Right lobe of liver (tissue), 6 donors: ENCODE results near the gene SWAP70. TPM values are rescaled to one million over a fixed set of nuclear protein-coding genes. Genes with fewer than 3 reads are reported as not detected.
"Not testable (repeated sequence)": the region's sequence is repeated elsewhere in the genome, so short reads cannot be mapped to it uniquely, and the experiment has no call there.

ENCODE experiments used
- ATAC-seq, 4 donors: fragments of 200-7000 bp; cut with Tn5 transposase; one replicate each; pipeline ENCODE4 v1.9.1; 2020; ENCODE audit warnings: mild to moderate bottlenecking in 4 of 4, moderate library complexity in 4 of 4
- DNase-seq, 3 donors: peaks; one replicate each; pipeline ENCODE4 v3.0.0-alpha.2; 2020
- H3K27ac ChIP-seq, 3 donors: fragments of 200-600 bp; one replicate each; pipeline ENCODE4 v1.8.0; 2022
- H3K27me3 ChIP-seq, 2 donors: fragments of 200-600 bp; one replicate each; pipeline ENCODE4 v1.8.0; 2022
- H3K36me3 ChIP-seq, 4 donors: fragments of 200-600 bp; sonication (generic) in 1 of 4; one replicate each; pipeline versions ENCODE4 v1.5.1 to v1.8.0; 2017 to 2022; ENCODE audit warnings: control low read depth in 1 of 4
- H3K4me1 ChIP-seq, 4 donors: fragments of 200-600 bp; sonication (generic) in 1 of 4; one replicate each; pipeline versions ENCODE4 v1.5.1 to v1.8.0; 2017 to 2022; ENCODE audit warnings: control low read depth in 1 of 4
- H3K4me3 ChIP-seq, 3 donors: fragments of 200-600 bp; one replicate each; pipeline ENCODE4 v1.8.0; 2022
- H3K9me3 ChIP-seq, 4 donors: fragments of 200-600 bp; sonication (generic) in 1 of 4; one replicate each; pipeline versions ENCODE4 v1.5.1 to v1.8.0; 2017 to 2022; ENCODE audit warnings: control low read depth in 1 of 4
- CTCF ChIP-seq, 4 donors: fragments of 200-600 bp in 3 of 4; fragments of 450-650 bp in 1 of 4; IDR thresholded peaks; one replicate each; pipeline versions ENCODE4 v1.5.1 to v1.8.0; 2016 to 2022; ENCODE audit warnings: antibody characterized with exemption in 4 of 4, mild to moderate bottlenecking in 2 of 4
- POLR2A ChIP-seq: fragments of 450-650 bp; IDR thresholded peaks from one replicate; pipeline ENCODE4 v1.6.1; 2017; ENCODE audit warnings: antibody characterized with exemption, mild to moderate bottlenecking
- WGBS: methylation state at CpG from one replicate; pipeline ENCODE4 v1.1.6; 2018; ENCODE audit warnings: low coverage, low lambda C conversion rate; ENCODE audit not compliant: insufficient coverage; ENCODE audit errors: missing lambda C conversion rate; 5-methylcytosine and 5-hydroxymethylcytosine counted together
- intact Hi-C, 2 donors: fragments of 100-400 bp; cut with DNase I; formaldehyde crosslinking; loops; one replicate each; pipeline versions ENCODE4 v1.11.2 to v1.14.1; 2022
- total RNA-seq, 6 experiments: library from RNA; depleted of rRNA in 2 of 6; stranded (reverse); fragments of >200 nt in 2 of 6; fragmentation: NEBNext Ultra II Directional in 3 of 6; extraction: Animal tissue kit (Norgen Biotek cat#: 25700) in 3 of 6; gene quantifications; one replicate each; pipeline versions ENCODE4 v1.1.0 to v1.2.4, GENCODE V29; 2016 to 2023
- donor health status: DM: no; HTN: yes; CAD: no.
- donor health status: DM: no; HTN: no; CAD: no.
- donor health status: DM: no; HTN: no; CAD: no.
- donor health status: DM: no; HTN: yes; CAD: no.
- donor health status: DM: no; HTN: yes; CAD: no.

Gene SWAP70
- total RNA-seq, 6 experiments from 2014 or later: 3.2 to 13.5 (median 7.4) TPM

DNA sequence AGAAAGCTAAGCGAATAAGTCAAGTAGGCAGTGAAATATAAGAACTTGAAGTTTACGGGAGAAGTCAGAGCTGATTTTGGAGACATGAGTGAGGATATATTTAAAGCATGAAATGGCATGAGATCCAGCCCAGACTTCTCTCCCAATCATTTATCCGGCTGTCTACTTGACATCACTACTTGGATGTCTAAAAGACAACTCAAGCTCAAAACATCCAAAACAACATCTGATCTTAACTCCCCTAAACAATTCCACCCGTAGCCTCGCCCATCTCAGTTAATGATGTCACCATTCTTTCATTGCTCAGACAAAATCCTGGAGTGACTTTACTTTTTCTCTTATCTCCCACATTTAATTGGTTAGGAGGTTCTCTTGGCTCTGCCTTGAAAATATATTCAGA, 45.9 kb upstream of the SWAP70 start:
- WGBS: 82% methylated on average over 5 of the region's 5 CpGs
- H3K4me3 ChIP-seq: no peak overlapping the region
- no peak overlapping the region for H3K27ac ChIP-seq
- no peaks in the 10 kb centered on the region for H3K36me3 ChIP-seq
- H3K9me3 ChIP-seq: no peaks in the 10 kb centered on the region
- DNase-seq (no peak), ATAC-seq (no peak)
- H3K27me3 ChIP-seq: no peaks in the 10 kb centered on the region
- no peak for TF ChIP-seq POLR2A
- no peak for TF ChIP-seq CTCF (IDR thresholded peaks at IDR 0.05)
- intact Hi-C loops: no loop called here
- peaks cover 0 to 5% (median under 1%) of the 10 kb centered on the region in 4 donors for H3K4me1 ChIP-seq

GRCh38 chr11:9619004-9619403, 44.9 kb upstream of the SWAP70 start:
- intact Hi-C loops: no loop called here
- no peak overlapping the region for H3K27ac ChIP-seq
- ATAC-seq (no peak), DNase-seq (no peak)
- no peaks in the 10 kb centered on the region for H3K36me3 ChIP-seq
- H3K9me3 ChIP-seq: no peaks in the 10 kb centered on the region
- TF ChIP-seq POLR2A (no peak), CTCF (IDR thresholded peaks at IDR 0.05) (no peak)
- no peaks in the 10 kb centered on the region for H3K27me3 ChIP-seq
- 89% methylated on average over 1 of the region's 1 CpG for WGBS
- H3K4me1 ChIP-seq: peaks cover 0 to 5% (median 0%) of the 10 kb centered on the region in 4 donors
- no peak overlapping the region for H3K4me3 ChIP-seq

DNA sequence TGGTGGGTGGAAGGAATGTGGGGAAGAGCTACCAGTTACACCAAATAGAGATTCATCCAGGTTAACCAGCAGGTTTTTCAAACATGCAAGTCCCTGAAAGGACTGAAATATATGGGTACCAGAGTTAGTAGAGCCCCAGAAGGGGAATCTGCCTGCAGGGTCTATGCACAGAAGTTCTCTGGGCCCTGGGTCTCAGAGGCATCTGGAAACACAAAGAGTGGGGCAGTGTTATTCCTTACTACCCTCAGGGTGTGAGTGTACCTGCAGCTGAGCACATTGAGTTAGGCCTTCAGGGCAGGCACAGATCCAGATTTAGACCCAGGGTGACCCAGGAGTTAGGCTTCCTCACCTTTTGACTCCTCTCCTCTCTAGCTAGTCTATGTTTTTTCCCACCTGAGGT, 43.9 kb upstream of the SWAP70 start:
- Histone ChIP-seq H3K27ac (no peak overlapping the region), H3K9me3 (no peaks in the 10 kb centered on the region), H3K36me3 (no peaks in the 10 kb centered on the region), H3K4me3 (no peak overlapping the region), H3K4me1 (no peaks in the 10 kb centered on the region), H3K27me3 (no peaks in the 10 kb centered on the region)
- TF ChIP-seq POLR2A (no peak), CTCF (IDR thresholded peaks at IDR 0.05) (no peak)
- no peak for ATAC-seq
- intact Hi-C loops: no loop called here
- no peak for DNase-seq

- DNase-seq, H3K4me1 ChIP-seq, H3K27ac ChIP-seq, H3K36me3 ChIP-seq, H3K9me3 ChIP-seq, H3K4me3 ChIP-seq, H3K27me3 ChIP-seq, intact Hi-C loops, ATAC-seq: not testable (repeated sequence)
- 100% methylated on average over 1 of the region's 7 CpGs for WGBS
Observed at GRCh38 chr11:9622353-9622752, 41.5 kb upstream of the SWAP70 start.

GRCh38 chr11:9623053-9623452, 40.8 kb upstream of the SWAP70 start:
- H3K4me1 ChIP-seq, H3K36me3 ChIP-seq, H3K4me3 ChIP-seq, H3K27ac ChIP-seq, DNase-seq, intact Hi-C loops, H3K27me3 ChIP-seq, ATAC-seq, H3K9me3 ChIP-seq: not testable (repeated sequence)
- no CpG with 5 or more reads among the region's 23 CpGs for WGBS

- H3K27ac ChIP-seq: no peak overlapping the region
- intact Hi-C loops: no loop called here
- no peak for TF ChIP-seq CTCF (IDR thresholded peaks at IDR 0.05)
- no peak for TF ChIP-seq POLR2A
- DNase-seq (no peak), ATAC-seq (no peak)
- no peaks in the 10 kb centered on the region for H3K36me3 ChIP-seq
- no peaks in the 10 kb centered on the region for H3K4me1 ChIP-seq
- H3K4me3 ChIP-seq: no peak overlapping the region
- no peaks in the 10 kb centered on the region for H3K27me3 ChIP-seq
- H3K9me3 ChIP-seq: no peaks in the 10 kb centered on the region
Observed at GRCh38 chr11:9624448-9624847, 39.4 kb upstream of the SWAP70 start.
